Stimulated activated CD4-positive, alpha-beta T cell treated with anti-CD3 and anti-CD28 coated beads, Interleukin-2, amount 100 ng/mL, for 4 hours (primary cell): ENCODE results near the gene RDM1.

Experiments
- DNase-seq: peaks from one replicate; pipeline ENCODE4 v3.0.0-alpha.2; 2020; ENCODE audit warnings: low read depth

RDM1 gene

GRCh38 chr17:35870906-35871819 is 59.4 kb downstream of the RDM1 start:
- DNase-seq = no peak

- DNase-seq = no peak
Observed at GRCh38 chr17:35868737-35869136, 61.8 kb downstream of the RDM1 start, which contains the start of gene HEATR9. Gene HEATR9 (minus strand): TSS chr17:35868891. CDS start chr17:35868742, 149 bp downstream.
